ENCODE data around the gene SVOPL. TPM values are rescaled to one million over a fixed set of nuclear protein-coding genes. Genes with fewer than 3 reads are reported as not detected.

SVOPL gene
- total and polyA plus RNA-seq, 9 of the 15 experiments (the other 6 are each of a cell fraction or from before 2014, with no cell fraction given) = 0.13 to 0.42 (median 0.20) TPM; not detected in 6

DNA sequence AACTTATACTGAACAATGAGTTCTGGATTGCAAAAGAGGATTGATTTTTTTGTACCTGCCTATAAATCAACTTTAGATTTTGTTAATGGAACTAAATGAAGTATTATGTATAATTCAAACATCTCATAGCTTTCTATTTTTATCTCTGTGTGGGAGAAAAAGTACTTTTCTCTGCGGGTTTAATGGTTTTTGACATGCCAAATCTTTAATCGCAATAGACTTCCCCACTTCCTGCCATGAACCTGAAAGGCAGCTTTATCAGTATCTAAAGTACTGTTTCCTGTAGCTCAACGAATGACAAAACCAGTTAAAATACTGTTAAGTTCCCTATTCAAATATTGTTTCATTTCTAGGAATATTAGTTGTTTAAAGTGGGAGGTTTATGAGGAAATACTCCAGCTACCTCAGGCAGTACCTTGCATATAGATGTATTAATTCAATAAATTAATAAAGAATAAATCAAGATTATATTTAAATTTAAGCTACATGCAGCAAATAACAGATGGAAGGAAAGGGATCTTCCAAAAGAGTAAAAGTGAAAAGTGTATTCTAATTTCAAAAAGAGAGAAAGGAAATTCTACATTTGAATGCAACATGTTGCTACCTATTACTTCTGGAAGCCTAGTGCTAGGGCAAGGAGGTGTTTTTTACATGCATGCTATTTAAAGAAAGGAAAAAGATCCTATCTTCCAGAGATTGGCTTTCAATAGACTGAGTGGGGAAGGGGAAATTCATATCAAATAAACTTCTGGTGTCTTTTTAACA, 75.9 kb downstream of the SVOPL start (continued):
- TF ChIP-seq MXI1 (IDR thresholded peaks at IDR 0.05; ENCODE audit: low read depth, low read length) (no peak), CCNT2 (IDR thresholded peaks at IDR 0.05; ENCODE audit: borderline replicate concordance, extremely low read depth, insufficient read length, low read depth, low read length) (peak; percentile 17), ARID1B (IDR thresholded peaks at IDR 0.05) (peak; percentile 23; the same call in 1 of the 2 replicates), ZNF280B (CRISPR knock-in tag; IDR thresholded peaks at IDR 0.05) (no peak), PHF8 (IDR thresholded peaks at IDR 0.05; ENCODE audit: borderline replicate concordance, low read length) (no peak), KLF16 (IDR thresholded peaks at IDR 0.05) (0 out of 2 replicates have a peak, but pooled peaks have one; percentile 10), RFX5 (IDR thresholded peaks at IDR 0.05; ENCODE audit: low read depth, low read length) (no peak)
- TF ChIP-seq, protein P1, sequence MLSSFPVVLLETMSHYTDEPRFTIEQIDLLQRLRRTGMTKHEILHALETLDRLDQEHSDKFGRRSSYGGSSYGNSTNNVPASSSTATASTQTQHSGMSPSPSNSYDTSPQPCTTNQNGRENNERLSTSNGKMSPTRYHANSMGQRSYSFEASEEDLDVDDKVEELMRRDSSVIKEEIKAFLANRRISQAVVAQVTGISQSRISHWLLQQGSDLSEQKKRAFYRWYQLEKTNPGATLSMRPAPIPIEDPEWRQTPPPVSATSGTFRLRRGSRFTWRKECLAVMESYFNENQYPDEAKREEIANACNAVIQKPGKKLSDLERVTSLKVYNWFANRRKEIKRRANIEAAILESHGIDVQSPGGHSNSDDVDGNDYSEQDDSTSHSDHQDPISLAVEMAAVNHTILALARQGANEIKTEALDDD (IDR thresholded peaks at IDR 0.05) = 0 out of 2 replicates have a peak, but pooled peaks have one; percentile 25

Measured in K562 (cell line).